Left renal pelvis (tissue), 4 donors: Measurements from ENCODE around the gene SPTB. TPM values are rescaled to one million over a fixed set of nuclear protein-coding genes. Genes with fewer than 3 reads are reported as not detected.

Source experiments
- DNase-seq, 4 donors: peaks; one replicate each; pipeline ENCODE4 v3.0.0-alpha.2; 2013; ENCODE audit warnings: low read depth in 4 of 4, low spot score in 3 of 4
- polyA plus RNA-seq, 4 donors: library from polyadenylated mRNA; unstranded; fragments of 120-200 nt; gene quantifications; one replicate each; pipeline ENCODE4 v1.2.1, GENCODE V29; 2013; ENCODE audit not compliant: insufficient read length in 4 of 4

SPTB gene
- polyA plus RNA-seq, 4 donors = 9.6 to 16.8 (median 13.7) TPM

- DNase-seq = no peak
Observed at GRCh38 chr14:64855721-64856528, 23.8 kb downstream of the SPTB start.

DNA sequence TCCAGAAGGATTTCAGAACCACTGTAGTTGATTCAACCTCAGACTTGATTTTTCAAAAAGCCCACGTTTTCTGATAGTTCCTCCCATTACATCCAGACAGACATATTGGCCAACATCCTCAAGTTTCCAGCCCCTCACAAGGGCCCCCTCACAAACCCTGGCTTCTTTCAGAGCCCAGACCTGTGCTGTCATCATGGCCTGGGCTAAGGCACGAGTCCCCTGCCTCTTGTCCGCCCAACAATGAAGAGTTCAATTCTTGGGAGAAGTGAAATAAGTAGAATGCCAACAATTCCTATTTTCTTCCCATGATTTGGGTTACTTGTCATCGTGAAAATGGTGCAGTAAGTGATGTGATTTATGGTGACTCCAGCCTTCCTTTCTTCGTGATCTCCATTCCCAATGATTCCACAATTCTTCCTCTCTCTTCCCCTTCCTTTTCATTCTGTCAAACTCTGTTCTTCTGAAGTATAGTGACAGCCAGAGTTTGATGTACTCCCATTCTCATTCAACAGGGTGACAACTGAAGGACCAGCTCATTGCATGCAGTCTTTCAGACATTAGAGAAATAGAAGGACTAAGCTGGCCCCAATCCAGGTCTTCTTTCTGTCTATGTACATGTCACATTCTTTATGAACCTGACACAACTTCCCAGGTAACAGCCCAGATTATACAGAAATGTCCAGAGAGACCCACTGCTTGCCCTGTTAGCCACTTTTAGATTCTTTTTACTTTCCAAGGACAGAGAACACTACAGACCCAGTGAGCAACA lies 29.2 kb downstream of the SPTB start:
- no peak for DNase-seq

DNA sequence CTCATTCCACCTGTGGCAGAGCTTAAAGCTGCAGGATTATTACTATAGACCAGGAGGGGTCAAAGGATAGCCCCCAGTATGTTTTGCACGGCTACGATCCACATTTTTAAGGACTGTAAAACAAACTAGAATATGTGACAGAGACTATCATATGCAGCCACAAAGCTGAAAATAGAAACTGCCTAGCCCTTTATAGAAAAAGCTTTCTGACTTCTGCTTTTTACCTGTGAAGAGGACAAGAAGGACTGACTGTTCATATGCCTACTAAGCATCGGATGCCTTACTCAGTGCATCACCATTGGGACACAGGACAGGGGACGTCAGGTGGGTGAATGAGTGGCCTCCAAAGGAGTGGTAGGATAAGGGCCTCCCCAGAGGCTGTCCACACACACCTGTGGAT lies 29.8 kb downstream of the SPTB start:
- no peak for DNase-seq

DNA sequence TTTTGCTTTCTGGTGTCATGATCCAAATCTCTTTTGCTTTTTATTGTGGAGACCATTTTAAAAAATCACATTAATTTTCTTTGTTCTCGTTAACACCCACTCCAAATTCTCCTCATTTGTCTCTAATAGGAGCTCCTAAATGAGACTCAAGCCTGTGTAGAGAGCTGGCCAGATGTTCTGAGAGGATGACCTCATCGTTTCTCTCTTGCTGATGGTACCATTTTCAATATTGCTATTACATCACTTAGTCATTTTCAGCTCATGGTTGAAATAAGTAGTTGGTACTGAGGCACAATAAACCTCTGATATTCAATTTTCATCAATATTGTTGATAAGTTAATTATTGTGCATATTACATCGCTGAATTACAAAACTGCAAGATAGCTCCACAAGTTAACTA lies 31.5 kb downstream of the SPTB start:
- no peak for DNase-seq

DNA sequence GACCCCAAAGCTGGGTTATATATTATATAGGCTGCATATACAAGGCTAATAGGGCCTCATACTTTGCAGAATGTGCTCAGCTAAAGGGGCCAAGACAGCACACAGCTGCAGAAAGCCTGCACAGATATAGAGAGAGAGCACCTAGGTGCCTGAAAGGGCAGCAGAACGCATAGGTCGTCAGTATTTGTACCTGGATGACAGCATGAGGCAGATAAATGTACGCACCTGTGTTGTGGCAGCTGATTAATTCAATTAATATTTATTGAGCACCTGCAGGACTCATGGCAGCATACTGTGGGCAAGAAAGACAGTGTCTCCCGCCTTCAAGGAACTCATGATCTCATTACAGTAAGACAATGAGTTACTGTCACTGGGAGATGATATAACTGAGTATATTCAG lies 33.4 kb downstream of the SPTB start:
- no peak for DNase-seq

- DNase-seq = peak in 1 of 4 donors; percentile 31
Observed at GRCh38 chr14:64845878-64846277, 33.8 kb downstream of the SPTB start.

- no peak for DNase-seq
Observed at GRCh38 chr14:64844969-64845536, 34.7 kb downstream of the SPTB start.

DNA sequence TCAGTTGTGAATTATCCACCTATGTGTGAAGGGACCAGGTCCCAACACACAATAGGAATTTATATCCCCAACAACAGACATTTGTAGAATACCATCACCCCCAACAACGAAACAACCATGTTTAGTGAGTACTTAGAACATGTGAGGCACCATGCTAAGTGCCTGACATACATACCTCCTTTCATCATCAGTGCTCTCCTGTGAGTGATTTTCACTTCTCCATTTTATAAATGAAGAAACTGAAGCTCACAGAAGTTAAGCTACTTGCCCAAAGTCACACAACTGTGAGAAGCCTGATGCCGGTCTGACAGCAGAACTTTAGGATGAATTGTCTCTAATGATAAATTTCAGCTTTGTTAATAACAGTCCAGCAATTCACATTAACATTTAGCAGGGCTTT lies 35.4 kb downstream of the SPTB start:
- DNase-seq = no peak

- no peak for DNase-seq
Observed at GRCh38 chr14:64843548-64843947, 36.2 kb downstream of the SPTB start.

DNA sequence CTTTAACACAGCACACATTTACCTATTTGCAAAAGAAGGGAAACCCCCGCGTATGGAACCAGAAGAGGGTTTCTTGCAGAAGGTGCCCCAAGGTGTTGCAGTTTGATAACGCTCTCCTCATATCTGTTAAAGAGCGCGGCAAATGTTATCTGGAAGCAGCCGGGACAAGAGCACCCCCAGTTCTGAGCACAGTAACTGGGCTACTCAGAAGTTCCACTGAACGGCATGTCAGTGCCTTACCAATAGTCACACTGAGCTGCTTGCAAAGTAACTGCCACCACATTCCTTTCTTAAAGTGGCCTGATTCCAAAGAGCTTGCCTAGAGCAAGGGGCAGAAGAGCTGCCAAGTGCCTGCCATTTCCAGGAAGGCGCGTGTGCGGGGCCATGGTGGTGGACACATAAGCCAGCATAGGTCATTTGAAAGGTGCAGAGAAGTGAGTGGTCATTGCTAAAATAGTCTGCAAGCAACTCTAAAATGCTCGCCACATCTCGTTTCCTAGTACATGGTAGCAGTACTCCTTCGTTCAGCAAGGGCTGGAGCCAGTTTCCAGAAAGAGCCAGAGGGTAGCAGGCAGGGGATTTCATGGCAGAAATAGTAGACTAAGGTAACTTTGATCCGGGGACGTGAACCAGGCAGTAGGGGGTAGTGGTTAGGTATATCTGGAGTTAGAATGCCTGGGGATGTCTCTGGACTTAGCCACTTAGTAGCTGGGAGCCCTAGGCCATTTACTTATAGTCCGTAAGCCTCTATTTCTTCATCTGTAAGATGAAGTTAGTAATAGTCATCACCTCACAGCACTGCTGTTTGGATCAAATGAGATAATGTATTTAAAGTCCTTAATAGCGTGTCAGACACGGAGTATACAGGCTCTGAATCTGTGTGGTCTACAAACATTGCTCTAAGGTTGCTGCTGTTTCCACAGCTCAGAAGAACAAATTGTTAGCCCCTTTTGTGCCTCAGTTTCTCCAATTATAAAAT lies 37.6 kb downstream of the SPTB start:
- no peak for DNase-seq

GRCh38 chr14:64841121-64841651 lies 38.5 kb downstream of the SPTB start:
- peak in 2 of 4 donors; percentile 31 to 64 for DNase-seq

GRCh38 chr14:64838656-64839055 lies 41.1 kb downstream of the SPTB start:
- no peak for DNase-seq

- no peak for DNase-seq
Observed at GRCh38 chr14:64835431-64835830, 44.3 kb downstream of the SPTB start.

GRCh38 chr14:64834965-64835364 lies 44.7 kb downstream of the SPTB start:
- no peak for DNase-seq

DNA sequence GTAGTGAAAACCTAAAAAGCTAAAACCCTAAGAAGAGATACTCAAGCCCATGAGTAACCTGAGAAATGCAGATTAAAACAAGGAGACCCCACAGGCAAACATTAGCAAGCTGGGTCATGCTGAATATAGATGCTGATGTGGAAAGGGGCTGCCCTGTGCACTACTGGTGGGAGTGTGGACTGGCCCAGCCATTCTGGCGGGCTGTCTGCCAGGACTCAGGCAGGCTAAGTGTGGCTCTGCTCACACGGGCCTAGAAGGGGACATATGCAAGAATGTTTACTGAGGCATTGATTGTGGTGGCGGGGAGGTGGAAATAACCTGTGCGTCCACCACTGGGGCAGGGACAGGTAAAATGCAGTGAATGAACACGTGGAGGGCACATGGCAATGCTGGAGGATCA lies 48.3 kb downstream of the SPTB start:
- DNase-seq = no peak

DNA sequence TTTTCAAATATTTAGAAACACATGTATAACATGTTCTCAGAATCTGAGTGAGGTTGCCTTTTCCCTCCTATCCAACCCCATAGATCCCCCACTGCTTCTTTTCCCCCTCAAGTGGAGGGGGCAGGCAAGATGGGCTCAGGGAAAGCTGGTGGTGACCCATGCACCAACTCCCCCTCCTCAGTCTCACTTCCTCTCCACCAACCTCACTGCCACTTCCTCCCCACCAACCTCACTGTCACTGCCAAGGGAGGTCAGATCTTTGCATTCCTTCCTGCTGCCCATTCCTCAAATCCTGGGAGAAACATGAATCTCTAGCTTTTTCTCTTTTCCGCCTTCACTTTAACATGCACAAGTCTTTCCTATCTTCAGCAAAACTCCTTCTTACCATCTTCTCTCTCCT lies 48.7 kb downstream of the SPTB start:
- no peak for DNase-seq

DNA sequence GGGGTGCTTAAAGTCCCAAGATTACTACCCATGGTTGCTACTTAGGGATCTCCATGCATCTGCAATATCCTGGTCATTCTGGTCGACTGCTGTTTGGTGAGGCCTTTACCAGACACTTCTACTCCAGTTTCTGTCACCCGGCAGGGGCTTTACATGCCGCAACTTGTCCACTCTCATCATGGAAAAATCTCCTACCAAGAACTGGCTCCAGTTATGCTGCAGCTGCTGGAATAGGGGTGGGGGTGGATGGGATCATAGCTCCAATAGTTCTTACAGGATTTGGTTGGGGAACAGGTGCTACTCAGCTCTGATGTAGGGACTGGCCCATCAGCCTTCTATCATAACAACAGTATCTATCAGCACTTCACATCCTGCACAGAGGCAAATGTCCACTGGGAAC lies 51.6 kb downstream of the SPTB start:
- no peak for DNase-seq

DNA sequence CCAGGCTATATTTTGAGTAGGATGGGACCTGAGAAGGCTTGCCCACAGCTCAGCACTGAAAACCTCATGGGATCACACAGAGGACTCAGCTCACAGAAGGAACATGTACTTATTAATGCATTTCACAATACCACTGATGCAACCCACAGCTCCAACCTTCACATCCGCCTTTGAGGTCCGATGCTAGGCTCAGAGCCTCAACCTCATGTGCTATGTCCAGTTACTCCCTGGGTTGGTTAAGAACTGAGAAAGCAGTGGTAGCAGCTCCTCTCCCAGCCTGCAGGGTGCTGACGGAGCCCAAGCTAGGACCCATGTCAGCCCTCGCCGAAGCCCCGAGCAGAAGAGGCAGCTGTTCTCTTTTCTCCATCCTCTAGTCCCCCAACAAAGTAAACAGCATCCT lies 52.9 kb downstream of the SPTB start:
- no peak for DNase-seq

- DNase-seq = no peak
Observed at GRCh38 chr14:64826333-64826732, 53.4 kb downstream of the SPTB start.

DNA sequence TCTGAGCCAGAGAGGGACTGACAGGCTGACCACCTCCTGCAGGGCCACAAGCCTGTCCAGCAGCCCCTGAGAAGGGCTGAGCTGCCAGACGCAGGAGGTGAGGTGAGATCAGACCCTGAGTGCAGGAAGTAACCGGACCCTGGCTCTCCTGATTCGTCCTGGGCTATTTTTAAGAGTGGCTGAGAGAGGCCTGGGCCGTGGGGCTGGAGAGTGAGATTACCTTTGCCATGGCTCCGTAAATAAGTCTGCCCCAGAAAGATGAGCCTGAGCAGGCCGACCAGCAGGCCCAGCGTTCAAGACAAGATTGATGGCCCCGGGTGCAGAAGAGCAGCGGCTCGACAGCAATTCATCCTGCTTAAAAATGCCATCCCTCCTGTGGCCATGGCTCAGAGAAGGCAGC lies 54.2 kb downstream of the SPTB start:
- DNase-seq = peak in 2 of 4 donors; percentile 42 to 74
